ENCODE data around the gene TAGLN2. TPM values are rescaled to one million over a fixed set of nuclear protein-coding genes. Genes with fewer than 3 reads are reported as not detected.

Gene TAGLN2
- total RNA-seq, 4 donors from 2014 or later: 308 to 468 (median 357) TPM

- peaks cover 7 to 60% (median 15%) of the 10 kb centered on the region in 3 donors for H3K4me1 ChIP-seq
- intact Hi-C loops (cut with DNase I): no loop called here
- H3K27me3 ChIP-seq: peaks cover 0 to 24% (median 0%) of the 10 kb centered on the region in 4 donors
- H3K27ac ChIP-seq: no peak overlapping the region
- no peaks in the 10 kb centered on the region for H3K36me3 ChIP-seq
- WGBS, 2 donors: 85 to 93% methylated on average over 3 of the region's 4 CpGs
- DNase-seq: no peak
- no peak for TF ChIP-seq POLR2A (IDR thresholded peaks at IDR 0.05)
- TF ChIP-seq, protein P1, sequence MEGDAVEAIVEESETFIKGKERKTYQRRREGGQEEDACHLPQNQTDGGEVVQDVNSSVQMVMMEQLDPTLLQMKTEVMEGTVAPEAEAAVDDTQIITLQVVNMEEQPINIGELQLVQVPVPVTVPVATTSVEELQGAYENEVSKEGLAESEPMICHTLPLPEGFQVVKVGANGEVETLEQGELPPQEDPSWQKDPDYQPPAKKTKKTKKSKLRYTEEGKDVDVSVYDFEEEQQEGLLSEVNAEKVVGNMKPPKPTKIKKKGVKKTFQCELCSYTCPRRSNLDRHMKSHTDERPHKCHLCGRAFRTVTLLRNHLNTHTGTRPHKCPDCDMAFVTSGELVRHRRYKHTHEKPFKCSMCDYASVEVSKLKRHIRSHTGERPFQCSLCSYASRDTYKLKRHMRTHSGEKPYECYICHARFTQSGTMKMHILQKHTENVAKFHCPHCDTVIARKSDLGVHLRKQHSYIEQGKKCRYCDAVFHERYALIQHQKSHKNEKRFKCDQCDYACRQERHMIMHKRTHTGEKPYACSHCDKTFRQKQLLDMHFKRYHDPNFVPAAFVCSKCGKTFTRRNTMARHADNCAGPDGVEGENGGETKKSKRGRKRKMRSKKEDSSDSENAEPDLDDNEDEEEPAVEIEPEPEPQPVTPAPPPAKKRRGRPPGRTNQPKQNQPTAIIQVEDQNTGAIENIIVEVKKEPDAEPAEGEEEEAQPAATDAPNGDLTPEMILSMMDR (IDR thresholded peaks at IDR 0.05): no peak
- no peak overlapping the region for H3K4me3 ChIP-seq
- H3K9me3 ChIP-seq: no peaks in the 10 kb centered on the region
Measured at GRCh38 chr1:159949981-159950381, 24.7 kb upstream of the TAGLN2 start.

GRCh38 chr1:159949123-159949522, 23.8 kb upstream of the TAGLN2 start:
- intact Hi-C loops (cut with DNase I): no loop called here
- Histone ChIP-seq H3K4me1 (peaks cover 11 to 63% (median 22%) of the 10 kb centered on the region in 3 donors), H3K27me3 (peaks cover 0 to 32% (median 0%) of the 10 kb centered on the region in 4 donors), H3K36me3 (no peaks in the 10 kb centered on the region), H3K9me3 (no peaks in the 10 kb centered on the region), H3K27ac (peak overlapping the region in 2 of 4 donors; percentile 2 to 7), H3K4me3 (no peak overlapping the region)
- 37 to 51% methylated on average over 6 of the region's 6 CpGs for WGBS, 2 donors
- TF ChIP-seq, protein P1 (IDR thresholded peaks at IDR 0.05): no peak
- TF ChIP-seq POLR2A (IDR thresholded peaks at IDR 0.05): no peak
- no peak for DNase-seq

GRCh38 chr1:159947942-159948341, 22.6 kb upstream of the TAGLN2 start:
- intact Hi-C loops (cut with DNase I): no loop called here
- H3K4me3 ChIP-seq: no peak overlapping the region
- no peak for TF ChIP-seq POLR2A (IDR thresholded peaks at IDR 0.05)
- TF ChIP-seq, protein P1 (IDR thresholded peaks at IDR 0.05): no peak
- H3K27ac ChIP-seq: no peak overlapping the region
- peaks cover 11 to 66% (median 30%) of the 10 kb centered on the region in 3 donors for H3K4me1 ChIP-seq
- 54 to 65% methylated on average over 1 of the region's 1 CpG for WGBS, 2 donors
- no peaks in the 10 kb centered on the region for H3K9me3 ChIP-seq
- no peak for DNase-seq
- no peaks in the 10 kb centered on the region for H3K36me3 ChIP-seq
- H3K27me3 ChIP-seq: peaks cover 0 to 38% (median 0%) of the 10 kb centered on the region in 4 donors

DNA sequence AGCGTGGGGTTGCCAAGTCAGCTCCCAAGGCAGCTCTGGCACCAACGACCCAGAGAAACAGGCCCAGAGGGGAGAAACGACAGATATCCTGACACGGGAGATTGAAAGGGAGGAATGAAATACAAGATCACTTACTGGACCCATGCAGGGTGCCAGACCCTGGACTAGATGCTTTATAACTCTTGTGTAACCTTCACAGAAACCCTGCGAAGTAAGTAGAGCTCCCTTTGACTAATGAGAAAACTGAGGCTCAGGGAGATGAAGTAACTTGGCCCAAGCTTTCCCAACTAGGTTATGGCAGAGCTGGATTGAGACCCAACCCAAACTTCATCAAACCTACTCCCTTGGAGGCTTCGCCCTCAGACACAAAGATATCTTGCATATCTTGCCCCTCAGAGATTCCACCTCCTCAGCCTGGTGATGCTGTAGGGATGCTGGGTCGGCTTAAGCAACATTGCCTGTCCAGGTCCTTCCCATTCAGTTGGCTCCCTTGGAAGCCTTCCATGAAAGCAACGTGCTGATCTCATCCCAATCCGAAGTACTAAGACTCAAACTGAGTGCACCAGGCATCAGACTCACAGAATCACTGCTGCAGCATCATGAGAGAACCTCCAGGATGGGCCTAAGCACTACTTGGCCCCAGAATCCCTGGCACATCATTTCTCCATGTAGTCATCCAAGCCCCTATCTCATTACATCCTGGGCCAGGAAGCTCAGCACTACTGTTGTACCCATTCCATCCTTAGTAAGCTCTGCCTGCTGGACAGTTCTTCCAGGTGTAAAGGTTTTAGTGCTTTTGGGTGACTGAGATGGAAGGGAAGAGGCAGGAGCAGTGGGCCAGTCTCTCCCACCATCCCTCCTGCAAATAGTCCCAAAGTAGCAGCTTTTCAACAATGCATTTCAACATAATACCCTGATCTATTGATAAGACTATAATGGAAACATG, 21.2 kb upstream of the TAGLN2 start:
- 39 to 52% methylated on average over 6 to 8 of the region's 9 CpGs for WGBS, 2 donors
- no peak for DNase-seq
- peak overlapping the region in 3 of 4 donors; percentile 52 to 73 (median 59) for H3K4me3 ChIP-seq
- H3K27ac ChIP-seq: peak overlapping the region; percentile 39 to 90 (median 82)
- H3K36me3 ChIP-seq: no peaks in the 10 kb centered on the region
- H3K9me3 ChIP-seq: no peaks in the 10 kb centered on the region
- peaks cover 11 to 80% (median 32%) of the 10 kb centered on the region in 3 donors for H3K4me1 ChIP-seq
- H3K27me3 ChIP-seq: peaks cover 0 to 41% (median 0%) of the 10 kb centered on the region in 4 donors
- TF ChIP-seq, protein P1 (IDR thresholded peaks at IDR 0.05): no peak
- no peak for TF ChIP-seq POLR2A (IDR thresholded peaks at IDR 0.05)
- intact Hi-C loops (cut with DNase I): no loop called here
